Natural killer cell (primary cell): ENCODE data around the gene MTCH1. TPM values are rescaled to one million over a fixed set of nuclear protein-coding genes. Genes with fewer than 3 reads are reported as not detected.

Source experiments
- ATAC-seq, 3 donors: fragments of 150-1000 bp in 2 of 3; fragments of 200-7000 bp in 1 of 3; cut with Tn5 transposase; 1 replicate in 1 of 3; 2 replicates in 2 of 3; pipeline ENCODE4 v1.10.0; 2021; ENCODE audit warnings: mild to moderate bottlenecking in 2 of 3, moderate library complexity in 2 of 3
- DNase-seq, 2 donors: peaks; one replicate each; pipeline versions ENCODE4 v3.0.0 to v3.0.0-alpha.2; 2013 to 2021; ENCODE audit warnings: mixed read lengths in 1 of 2
- H3K27ac ChIP-seq: one replicate; pipeline ENCODE4 v1.5.1; 2013; ENCODE audit warnings: mild to moderate bottlenecking, low read length
- H3K27me3 ChIP-seq: one replicate; pipeline ENCODE4 v1.6.1; 2013; ENCODE audit warnings: low read length; ENCODE audit not compliant: control insufficient read depth, insufficient read depth
- H3K36me3 ChIP-seq: one replicate; pipeline ENCODE4 v1.6.1; 2013; ENCODE audit warnings: low read length; ENCODE audit not compliant: control insufficient read depth, insufficient read depth
- H3K4me1 ChIP-seq: one replicate; pipeline ENCODE4 v1.6.1; 2013; ENCODE audit warnings: low read length; ENCODE audit not compliant: control insufficient read depth, insufficient read depth
- H3K4me3 ChIP-seq: one replicate; pipeline ENCODE4 v1.5.1; 2013; ENCODE audit warnings: low read length
- H3K9me3 ChIP-seq: one replicate; pipeline ENCODE4 v1.6.1; 2013; ENCODE audit warnings: low read length; ENCODE audit not compliant: control insufficient read depth, insufficient read depth
- H3K27ac Mint-ChIP-seq, 2 donors: one replicate each; pipeline ENCODE4 v1.8.0; 2022; ENCODE audit warnings: mild to moderate bottlenecking in 2 of 2, mixed read lengths in 2 of 2, moderate library complexity in 1 of 2
- H3K27me3 Mint-ChIP-seq, 2 donors: one replicate each; pipeline ENCODE4 v1.8.0; 2022; ENCODE audit warnings: low read depth in 2 of 2, mixed read lengths in 2 of 2
- H3K36me3 Mint-ChIP-seq: one replicate; pipeline ENCODE4 v1.8.0; 2022; ENCODE audit warnings: mixed read lengths
- H3K4me1 Mint-ChIP-seq, 2 donors: one replicate each; pipeline ENCODE4 v1.8.0; 2022; ENCODE audit warnings: mixed read lengths in 2 of 2
- H3K4me3 Mint-ChIP-seq: one replicate; pipeline ENCODE4 v1.8.0; 2022; ENCODE audit warnings: mild to moderate bottlenecking, moderate library complexity, mixed read lengths
- H3K9me3 Mint-ChIP-seq, 2 donors: one replicate each; pipeline ENCODE4 v1.8.0; 2022; ENCODE audit warnings: mixed read lengths in 2 of 2
- WGBS: methylation state at CpG from one replicate; pipeline ENCODE4 v1.1.7; 2013; ENCODE audit warnings: missing lambda C conversion rate; ENCODE audit not compliant: insufficient coverage; 5-methylcytosine and 5-hydroxymethylcytosine counted together
- intact Hi-C: fragments of 100-400 bp; cut with micrococcal nuclease; formaldehyde crosslinking; loops from one replicate; pipeline ENCODE4 v1.14.2; 2022
- total RNA-seq, 4 donors: library from RNA; stranded (reverse); fragments of 120-200 nt in 1 of 4; gene quantifications; one replicate each; pipeline versions ENCODE4 v1.2.3 to v1.2.4, GENCODE V29; 2013 to 2022
- TF ChIP-seq, protein P1 (sequence below): fragments of 200-600 bp; IDR thresholded peaks from one replicate; pipeline ENCODE4 v1.8.0; 2022; ENCODE audit warnings: antibody characterized with exemption

MTCH1 gene
- total RNA-seq, 3 donors from 2014 or later (not counting 1 experiment from before 2014, with no cell fraction given) = 158 to 180 (median 162) TPM

GRCh38 chr6:36969240-36969691 lies 16.7 kb downstream of the MTCH1 start:
- intact Hi-C loops = no loop called here
- Mint-ChIP-seq H3K36me3 (no peaks in the 10 kb centered on the region), H3K27ac (no peak overlapping the region), H3K4me3 (no peak overlapping the region), H3K4me1 (peaks cover 0 to 7% of the 10 kb centered on the region in 2 donors), H3K9me3 (no peaks in the 10 kb centered on the region), H3K27me3 (no peaks in the 10 kb centered on the region)
- 96% methylated on average over 14 of the region's 14 CpGs for WGBS
- Histone ChIP-seq H3K27me3 (no peaks in the 10 kb centered on the region), H3K36me3 (peaks cover 70% of the 10 kb centered on the region), H3K4me1 (peaks cover 8% of the 10 kb centered on the region), H3K9me3 (no peaks in the 10 kb centered on the region), H3K4me3 (no peak overlapping the region), H3K27ac (no peak overlapping the region)
- ATAC-seq (no peak), DNase-seq (no peak)
- TF ChIP-seq, protein P1, sequence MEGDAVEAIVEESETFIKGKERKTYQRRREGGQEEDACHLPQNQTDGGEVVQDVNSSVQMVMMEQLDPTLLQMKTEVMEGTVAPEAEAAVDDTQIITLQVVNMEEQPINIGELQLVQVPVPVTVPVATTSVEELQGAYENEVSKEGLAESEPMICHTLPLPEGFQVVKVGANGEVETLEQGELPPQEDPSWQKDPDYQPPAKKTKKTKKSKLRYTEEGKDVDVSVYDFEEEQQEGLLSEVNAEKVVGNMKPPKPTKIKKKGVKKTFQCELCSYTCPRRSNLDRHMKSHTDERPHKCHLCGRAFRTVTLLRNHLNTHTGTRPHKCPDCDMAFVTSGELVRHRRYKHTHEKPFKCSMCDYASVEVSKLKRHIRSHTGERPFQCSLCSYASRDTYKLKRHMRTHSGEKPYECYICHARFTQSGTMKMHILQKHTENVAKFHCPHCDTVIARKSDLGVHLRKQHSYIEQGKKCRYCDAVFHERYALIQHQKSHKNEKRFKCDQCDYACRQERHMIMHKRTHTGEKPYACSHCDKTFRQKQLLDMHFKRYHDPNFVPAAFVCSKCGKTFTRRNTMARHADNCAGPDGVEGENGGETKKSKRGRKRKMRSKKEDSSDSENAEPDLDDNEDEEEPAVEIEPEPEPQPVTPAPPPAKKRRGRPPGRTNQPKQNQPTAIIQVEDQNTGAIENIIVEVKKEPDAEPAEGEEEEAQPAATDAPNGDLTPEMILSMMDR = no peak

DNA sequence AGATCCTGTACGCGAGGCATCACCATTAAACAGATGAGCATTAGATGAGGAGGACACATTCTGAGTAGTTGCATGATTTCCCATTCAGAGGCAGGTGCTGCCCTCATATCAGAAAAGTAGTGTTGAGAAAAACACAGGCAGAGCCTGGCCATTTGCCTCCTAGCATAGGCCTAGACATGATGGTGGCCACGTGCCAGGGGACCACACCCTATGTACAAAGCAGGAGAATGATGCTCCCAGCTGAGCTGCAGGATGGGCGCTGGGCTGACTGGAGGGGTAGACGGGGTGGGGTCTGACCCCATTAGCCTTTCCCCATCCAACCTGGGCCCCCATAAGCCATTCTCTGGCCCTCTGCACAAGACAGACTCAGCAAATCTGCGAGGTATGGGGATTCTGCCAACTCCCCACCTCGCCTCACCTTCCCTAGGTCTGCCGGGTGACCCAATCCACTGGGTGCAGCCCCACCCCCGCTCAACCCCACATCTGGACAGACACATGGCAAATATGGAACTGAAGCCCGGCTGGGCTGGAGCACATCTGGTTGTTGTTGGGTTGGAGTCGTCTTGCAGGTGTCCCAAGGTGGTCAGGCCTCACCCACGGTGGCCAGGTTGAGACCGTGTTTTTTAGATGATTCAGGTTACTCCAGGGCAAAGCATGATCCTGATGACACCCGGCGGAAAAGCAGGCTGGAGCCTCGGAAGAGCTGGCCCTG lies 17.6 kb downstream of the MTCH1 start:
- Histone ChIP-seq H3K9me3 (no peaks in the 10 kb centered on the region), H3K4me3 (no peak overlapping the region), H3K36me3 (peaks cover 62% of the 10 kb centered on the region), H3K27ac (no peak overlapping the region), H3K27me3 (no peaks in the 10 kb centered on the region), H3K4me1 (peaks cover 17% of the 10 kb centered on the region)
- Mint-ChIP-seq H3K4me3 (no peak overlapping the region), H3K4me1 (peaks cover under 1 to 15% of the 10 kb centered on the region in 2 donors), H3K36me3 (no peaks in the 10 kb centered on the region), H3K27me3 (no peaks in the 10 kb centered on the region), H3K9me3 (no peaks in the 10 kb centered on the region), H3K27ac (peak overlapping the region in 1 of 2 donors; percentile 43)
- intact Hi-C loops = no loop called here
- WGBS = 96% methylated on average over 16 of the region's 16 CpGs
- ATAC-seq = no peak
- TF ChIP-seq, protein P1 = no peak
- no peak for DNase-seq

- Histone ChIP-seq H3K36me3 (peaks cover 57% of the 10 kb centered on the region), H3K4me1 (peaks cover 23% of the 10 kb centered on the region), H3K4me3 (no peak overlapping the region), H3K9me3 (no peaks in the 10 kb centered on the region), H3K27ac (no peak overlapping the region), H3K27me3 (no peaks in the 10 kb centered on the region)
- ATAC-seq (no peak), DNase-seq (no peak)
- no peaks in the 10 kb centered on the region for H3K9me3 Mint-ChIP-seq
- TF ChIP-seq, protein P1 = no peak
- H3K27me3 Mint-ChIP-seq = peaks cover 0 to 3% of the 10 kb centered on the region in 2 donors
- intact Hi-C loops = no loop called here
- 95% methylated on average over 4 of the region's 4 CpGs for WGBS
- no peaks in the 10 kb centered on the region for H3K36me3 Mint-ChIP-seq
- peaks cover 8 to 22% of the 10 kb centered on the region in 2 donors for H3K4me1 Mint-ChIP-seq
- H3K4me3 Mint-ChIP-seq = no peak overlapping the region
- H3K27ac Mint-ChIP-seq = no peak overlapping the region
These were observed 18.2 kb downstream of the MTCH1 start for GRCh38 chr6:36967757-36968156.
